H54 (cell line): Measurements from ENCODE around the gene MYL12B.

Experiments
- DNase-seq: peaks from one replicate; pipeline ENCODE4 v3.0.0; 2011; ENCODE audit warnings: low spot score, mixed read lengths; ENCODE audit not compliant: insufficient read length
- FAIRE-seq: peaks from 3 replicates; lab custom pipeline; 2011; peaks lifted over from hg19 to GRCh38; lab: Jason Lieb, UNC
- POLR2A ChIP-seq: IDR thresholded peaks from 2 replicates; pipeline ENCODE4 v1.6.1; 2011; ENCODE audit warnings: low read depth, mild to moderate bottlenecking, low read length

MYL12B gene

GRCh38 chr18:3224223-3224622, 37.7 kb upstream of the MYL12B start:
- no peak for DNase-seq
- no peak for FAIRE-seq
- TF ChIP-seq POLR2A, result no peak

- TF ChIP-seq POLR2A, result no peak
- FAIRE-seq (no peak), DNase-seq (no peak)
Measured at GRCh38 chr18:3225588-3225987, 36.3 kb upstream of the MYL12B start.

GRCh38 chr18:3226048-3226447, 35.9 kb upstream of the MYL12B start:
- no peak for FAIRE-seq
- no peak for DNase-seq
- TF ChIP-seq POLR2A, result no peak

- FAIRE-seq, result peak; percentile 72
- no peak for TF ChIP-seq POLR2A
- peak; percentile 23 for DNase-seq
Measured at GRCh38 chr18:3230401-3231334, 31.3 kb upstream of the MYL12B start.

GRCh38 chr18:3233004-3233403, 28.9 kb upstream of the MYL12B start:
- no peak for TF ChIP-seq POLR2A
- DNase-seq (no peak), FAIRE-seq (no peak)

- DNase-seq, result no peak
- TF ChIP-seq POLR2A, result no peak
- no peak for FAIRE-seq
Measured at GRCh38 chr18:3233433-3234168, 28.3 kb upstream of the MYL12B start.

GRCh38 chr18:3234457-3234856, 27.5 kb upstream of the MYL12B start:
- TF ChIP-seq POLR2A, result no peak
- FAIRE-seq (no peak), DNase-seq (no peak)

- FAIRE-seq (no peak), DNase-seq (no peak)
- no peak for TF ChIP-seq POLR2A
Measured at GRCh38 chr18:3235846-3236245, 26.1 kb upstream of the MYL12B start.

GRCh38 chr18:3236470-3236869, 25.5 kb upstream of the MYL12B start:
- FAIRE-seq (no peak), DNase-seq (no peak)
- TF ChIP-seq POLR2A, result no peak

- no peak for TF ChIP-seq POLR2A
- DNase-seq (no peak), FAIRE-seq (no peak)
Measured at GRCh38 chr18:3238742-3239141, 23.2 kb upstream of the MYL12B start.

- TF ChIP-seq POLR2A, result no peak
- FAIRE-seq (no peak), DNase-seq (no peak)
Measured at GRCh38 chr18:3245185-3245564, 16.8 kb upstream of the MYL12B start.

GRCh38 chr18:3245853-3246634, 15.9 kb upstream of the MYL12B start:
- TF ChIP-seq POLR2A, result no peak
- FAIRE-seq (peak; percentile 93), DNase-seq (peak; percentile 53)

GRCh38 chr18:3246635-3247239, 15.2 kb upstream of the MYL12B start:
- DNase-seq, result no peak
- no peak for TF ChIP-seq POLR2A
- FAIRE-seq, result no peak
